H9 (cell line): Measurements from ENCODE around the gene ARHGAP10. TPM values are rescaled to one million over a fixed set of nuclear protein-coding genes. Genes with fewer than 3 reads are reported as not detected.

Experiments
- DNase-seq: peaks from one replicate; pipeline ENCODE4 v3.0.0-alpha.2; 2017
- H2AFZ ChIP-seq: one replicate; pipeline ENCODE4 v1.6.1; 2013; ENCODE audit warnings: mild to moderate bottlenecking, low read length, control low read depth, moderate library complexity
- H2AK5ac ChIP-seq: 2 replicates; pipeline ENCODE4 v1.6.1; 2013; ENCODE audit warnings: low read length, control low read depth, mixed read lengths; ENCODE audit not compliant: insufficient read length
- H2BK120ac ChIP-seq: one replicate; pipeline ENCODE4 v1.6.1; 2013; ENCODE audit warnings: low read depth, mild to moderate bottlenecking, low read length, control low read depth, inconsistent platforms; ENCODE audit not compliant: poor library complexity, severe bottlenecking
- H2BK12ac ChIP-seq: 2 replicates; pipeline ENCODE4 v1.6.1; 2013; ENCODE audit warnings: low read length, control low read depth, mixed read lengths, low read depth; ENCODE audit not compliant: insufficient read length
- H2BK15ac ChIP-seq: 2 replicates; pipeline ENCODE4 v1.6.1; 2013; ENCODE audit warnings: low read depth, low read length, control low read depth
- H2BK20ac ChIP-seq: one replicate; pipeline ENCODE4 v1.6.1; 2013; ENCODE audit warnings: low read depth, mild to moderate bottlenecking, low read length, control low read depth, inconsistent platforms; ENCODE audit not compliant: poor library complexity, severe bottlenecking
- H2BK5ac ChIP-seq: 2 replicates; pipeline ENCODE4 v1.6.1; 2013; ENCODE audit warnings: low read length, control low read depth, mixed read lengths; ENCODE audit not compliant: insufficient read length
- H3K14ac ChIP-seq: 2 replicates; pipeline ENCODE4 v1.6.1; 2013; ENCODE audit warnings: low read length, control low read depth; ENCODE audit not compliant: insufficient read depth
- H3K18ac ChIP-seq: 2 replicates; pipeline ENCODE4 v1.6.1; 2013; ENCODE audit warnings: low read depth, mild to moderate bottlenecking, mixed read lengths, low read length, control low read depth; ENCODE audit not compliant: insufficient read length
- H3K23ac ChIP-seq: 2 replicates; pipeline ENCODE4 v1.6.1; 2013; ENCODE audit warnings: low read length, control low read depth, mixed read lengths, low read depth; ENCODE audit not compliant: insufficient read length
- H3K23me2 ChIP-seq: 2 replicates; pipeline ENCODE4 v1.6.1; 2013; ENCODE audit warnings: low read depth, mild to moderate bottlenecking, mixed read lengths, low read length, control low read depth; ENCODE audit not compliant: insufficient read length, poor library complexity, severe bottlenecking
- H3K27ac ChIP-seq: 2 replicates; pipeline ENCODE4 v1.5.1; 2013; ENCODE audit warnings: low read length, control low read depth, mixed read lengths, low read depth; ENCODE audit not compliant: insufficient read length
- H3K27me3 ChIP-seq: 2 replicates; pipeline ENCODE4 v1.6.1; 2013; ENCODE audit warnings: low read length, control low read depth, inconsistent platforms; ENCODE audit not compliant: insufficient read depth
- H3K4ac ChIP-seq: 2 replicates; pipeline ENCODE4 v1.6.1; 2013; ENCODE audit warnings: low read depth, mild to moderate bottlenecking, control low read depth, inconsistent platforms, low read length, moderate library complexity
- H3K4me1 ChIP-seq: 2 replicates; pipeline ENCODE4 v1.6.1; 2013; ENCODE audit warnings: low read length, control low read depth, inconsistent platforms; ENCODE audit not compliant: insufficient read depth
- H3K4me2 ChIP-seq: 2 replicates; pipeline ENCODE4 v1.6.1; 2013; ENCODE audit warnings: low read length, control low read depth, mixed read lengths; ENCODE audit not compliant: insufficient read length, insufficient read depth
- H3K56ac ChIP-seq: 2 replicates; pipeline ENCODE4 v1.6.1; 2013; ENCODE audit warnings: low read depth, mild to moderate bottlenecking, mixed read lengths, low read length, control low read depth; ENCODE audit not compliant: insufficient read length
- H3K79me1 ChIP-seq: 2 replicates; pipeline ENCODE4 v1.6.1; 2013; ENCODE audit warnings: low read depth, mild to moderate bottlenecking, moderate library complexity, low read length, control low read depth, inconsistent platforms; ENCODE audit not compliant: insufficient read depth, poor library complexity, severe bottlenecking
- H3K79me2 ChIP-seq: 2 replicates; pipeline ENCODE4 v1.6.1; 2013; ENCODE audit warnings: low read length, control low read depth, inconsistent platforms; ENCODE audit not compliant: insufficient read depth
- H3K9ac ChIP-seq: 2 replicates; pipeline ENCODE4 v1.6.1; 2013; ENCODE audit warnings: low read length, control low read depth, mixed read lengths; ENCODE audit not compliant: insufficient read length; ENCODE audit errors: extremely low read depth
- H3K9me3 ChIP-seq: one replicate; pipeline ENCODE4 v1.6.1; 2013; ENCODE audit warnings: low read depth, low read length, inconsistent platforms; ENCODE audit not compliant: control insufficient read depth
- H3T11ph ChIP-seq: one replicate; pipeline ENCODE4 v1.6.1; 2013; ENCODE audit warnings: mild to moderate bottlenecking, low read length, control low read depth, inconsistent platforms
- H4K20me1 ChIP-seq: one replicate; pipeline ENCODE4 v1.6.1; 2013; ENCODE audit not compliant: control insufficient read depth, insufficient read length, insufficient read depth
- H4K5ac ChIP-seq: 2 replicates; pipeline ENCODE4 v1.6.1; 2013; ENCODE audit warnings: low read depth, mild to moderate bottlenecking, mixed read lengths, low read length, control low read depth; ENCODE audit not compliant: insufficient read length
- H4K8ac ChIP-seq: replicated peaks from 2 replicates; pipeline ENCODE4 v1.6.1; 2013; ENCODE audit warnings: low read length, control low read depth, mixed read lengths, low read depth; ENCODE audit not compliant: insufficient read length
- H4K91ac ChIP-seq: 2 replicates; pipeline ENCODE4 v1.6.1; 2013; ENCODE audit warnings: low read depth, mild to moderate bottlenecking, moderate library complexity, mixed read lengths, low read length, control low read depth; ENCODE audit not compliant: insufficient read length
- H3K27ac Mint-ChIP-seq, 3 experiments: 2 replicates in 2 of 3; 3 replicates in 1 of 3; pipeline ENCODE4 v1.8.0; 2020 to 2021; ENCODE audit warnings: mixed read lengths in 3 of 3, mild to moderate bottlenecking in 1 of 3, moderate library complexity in 1 of 3
- H3K27me3 Mint-ChIP-seq: 2 replicates; pipeline ENCODE4 v1.8.0; 2021; ENCODE audit warnings: low read depth, mild to moderate bottlenecking, moderate library complexity, mixed read lengths
- H3K36me3 Mint-ChIP-seq, 3 experiments: 2 replicates in 2 of 3; 3 replicates in 1 of 3; pipeline ENCODE4 v1.8.0; 2020 to 2021; ENCODE audit warnings: low read depth in 3 of 3, mixed read lengths in 3 of 3; ENCODE audit not compliant: insufficient read depth in 1 of 3
- H3K4me1 Mint-ChIP-seq, 2 experiments: 2 replicates each; pipeline ENCODE4 v1.8.0; 2020; ENCODE audit warnings: mixed read lengths in 2 of 2
- H3K4me3 Mint-ChIP-seq, 2 experiments: 2 replicates in 1 of 2; 3 replicates in 1 of 2; pipeline ENCODE4 v1.8.0; 2020 to 2021; ENCODE audit warnings: mild to moderate bottlenecking in 2 of 2, mixed read lengths in 2 of 2, moderate library complexity in 1 of 2
- H3K9me3 Mint-ChIP-seq, 2 experiments: 2 replicates in 1 of 2; 3 replicates in 1 of 2; pipeline ENCODE4 v1.8.0; 2020; ENCODE audit warnings: mild to moderate bottlenecking in 2 of 2, mixed read lengths in 2 of 2, moderate library complexity in 1 of 2
- WGBS: extraction: QIAGEN DNeasy Blood & Tissue Kit; methylation state at CpG from one replicate; pipeline ENCODE4 v1.1.7; 2013; ENCODE audit warnings: missing lambda C conversion rate, low lambda C conversion rate, mixed read lengths; ENCODE audit not compliant: insufficient read length; ENCODE audit errors: extremely low coverage; 5-methylcytosine and 5-hydroxymethylcytosine counted together
- total RNA-seq: library from RNA; stranded (reverse); gene quantifications from 2 replicates; pipeline ENCODE4 v1.2.1, GENCODE V29; 2021
- TF ChIP-seq, protein P1 (sequence below): fragments of 200-600 bp; sonication (generic); conservative IDR thresholded peaks from 3 replicates; pipeline ENCODE4 v1.8.0; 2021; ENCODE audit warnings: antibody characterized with exemption, mild to moderate bottlenecking

ARHGAP10 gene
- total RNA-seq, 1 experiment from 2014 or later: 7.8 TPM

DNA sequence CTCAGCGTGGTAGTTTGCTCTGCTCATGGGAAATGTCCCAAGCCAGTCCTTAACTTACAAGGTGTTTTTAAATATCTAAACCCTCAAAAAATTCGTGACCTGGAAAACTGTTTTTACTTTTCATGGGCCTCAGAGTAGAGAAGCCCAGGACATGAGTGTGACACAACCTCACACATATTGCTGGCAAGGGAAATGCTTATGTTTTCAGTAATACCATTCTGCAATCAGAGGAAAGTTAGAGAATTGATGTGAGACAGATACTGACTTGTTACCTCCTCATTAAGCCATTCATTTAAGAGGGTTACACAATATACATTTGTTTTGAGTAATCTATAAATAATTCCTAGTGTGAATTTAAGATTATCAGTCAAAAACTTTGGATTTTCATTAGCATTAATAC lies 209.5 kb downstream of the ARHGAP10 start:
- no peaks in the 10 kb centered on the region for H3K23me2 ChIP-seq
- H2BK120ac ChIP-seq: no peak overlapping the region
- no peak overlapping the region for H3T11ph ChIP-seq
- H3K27ac ChIP-seq: no peak overlapping the region
- no peak overlapping the region for H4K5ac ChIP-seq
- H3K36me3 Mint-ChIP-seq: no peaks in the 10 kb centered on the region
- WGBS: no CpG with 5 or more reads among the region's 2 CpGs
- no peak overlapping the region for H2AFZ ChIP-seq
- no peak overlapping the region for H3K18ac ChIP-seq
- H3K79me1 ChIP-seq: no peaks in the 10 kb centered on the region
- H2BK15ac ChIP-seq: no peak overlapping the region
- no peak overlapping the region for H4K8ac ChIP-seq
- no peaks in the 10 kb centered on the region for H3K4me1 ChIP-seq
- no peaks in the 10 kb centered on the region for H3K9me3 ChIP-seq
- no peak overlapping the region for H3K4ac ChIP-seq
- H3K4me2 ChIP-seq: no peak overlapping the region
- no peak overlapping the region for H3K27ac Mint-ChIP-seq
- H3K79me2 ChIP-seq: no peaks in the 10 kb centered on the region
- H2BK5ac ChIP-seq: no peak overlapping the region
- no peak overlapping the region for H2BK20ac ChIP-seq
- no peak overlapping the region for H3K4me3 Mint-ChIP-seq
- no peaks in the 10 kb centered on the region for H3K27me3 ChIP-seq
- no peak for DNase-seq
- H3K23ac ChIP-seq: no peak overlapping the region
- no peaks in the 10 kb centered on the region for H3K27me3 Mint-ChIP-seq
- no peak overlapping the region for H2BK12ac ChIP-seq
- TF ChIP-seq, protein P1, sequence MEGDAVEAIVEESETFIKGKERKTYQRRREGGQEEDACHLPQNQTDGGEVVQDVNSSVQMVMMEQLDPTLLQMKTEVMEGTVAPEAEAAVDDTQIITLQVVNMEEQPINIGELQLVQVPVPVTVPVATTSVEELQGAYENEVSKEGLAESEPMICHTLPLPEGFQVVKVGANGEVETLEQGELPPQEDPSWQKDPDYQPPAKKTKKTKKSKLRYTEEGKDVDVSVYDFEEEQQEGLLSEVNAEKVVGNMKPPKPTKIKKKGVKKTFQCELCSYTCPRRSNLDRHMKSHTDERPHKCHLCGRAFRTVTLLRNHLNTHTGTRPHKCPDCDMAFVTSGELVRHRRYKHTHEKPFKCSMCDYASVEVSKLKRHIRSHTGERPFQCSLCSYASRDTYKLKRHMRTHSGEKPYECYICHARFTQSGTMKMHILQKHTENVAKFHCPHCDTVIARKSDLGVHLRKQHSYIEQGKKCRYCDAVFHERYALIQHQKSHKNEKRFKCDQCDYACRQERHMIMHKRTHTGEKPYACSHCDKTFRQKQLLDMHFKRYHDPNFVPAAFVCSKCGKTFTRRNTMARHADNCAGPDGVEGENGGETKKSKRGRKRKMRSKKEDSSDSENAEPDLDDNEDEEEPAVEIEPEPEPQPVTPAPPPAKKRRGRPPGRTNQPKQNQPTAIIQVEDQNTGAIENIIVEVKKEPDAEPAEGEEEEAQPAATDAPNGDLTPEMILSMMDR: no peak
- H3K56ac ChIP-seq: no peak overlapping the region
- no peak overlapping the region for H2AK5ac ChIP-seq
- peaks cover 8 to 16% of the 10 kb centered on the region in 2 experiments for H3K4me1 Mint-ChIP-seq
- H3K14ac ChIP-seq: no peak overlapping the region
- no peak overlapping the region for H4K91ac ChIP-seq
- H3K9ac ChIP-seq: no peak overlapping the region
- H3K9me3 Mint-ChIP-seq: no peaks in the 10 kb centered on the region
- no peaks in the 10 kb centered on the region for H4K20me1 ChIP-seq
